ENCODE measurements around the gene FTO. TPM values are rescaled to one million over a fixed set of nuclear protein-coding genes. Genes with fewer than 3 reads are reported as not detected.

The FTO gene
- total and polyA plus RNA-seq, 2 of the 13 experiments (the other 11 are each of a cell fraction or from before 2014, with no cell fraction given), result 41.6 to 55.8 TPM

DNA sequence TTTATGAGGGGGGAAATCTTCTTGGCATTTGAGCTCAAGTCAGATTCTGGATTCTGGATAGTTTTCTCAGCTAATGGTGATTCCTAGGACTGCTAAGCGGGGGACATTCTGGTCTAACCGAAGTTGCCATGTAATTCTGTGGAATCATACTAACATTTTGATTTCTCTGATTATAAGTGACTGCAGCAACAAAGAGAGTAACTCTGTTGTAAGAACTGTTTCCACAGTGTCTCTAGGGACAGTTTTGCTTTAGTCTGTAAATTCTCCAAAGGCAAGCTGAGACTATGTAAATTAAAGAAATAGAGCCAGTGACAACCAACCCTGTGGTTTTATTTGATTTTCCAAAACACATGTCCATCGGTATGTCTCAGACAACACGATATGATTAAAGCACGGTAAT lies 296.4 kb downstream of the FTO start:
- WGBS (ENCODE audit: low lambda C conversion rate), result 98% methylated on average over 5 of the region's 5 CpGs
- POLR2A ChIA-PET, result no interaction called here
- H3K27me3 ChIP-seq (ENCODE audit: control insufficient read depth in 1 of 2, insufficient read depth in 2 of 2, low read length in 2 of 2), result no peaks in the 10 kb centered on the region
- CTCF ChIA-PET (ENCODE audit: low intra/inter-chr PET ratio, low total read pairs), result no interaction called here
- H3K27ac ChIP-seq (ENCODE audit: extremely low read length, insufficient read depth, low read length), result no peak overlapping the region
- no peak overlapping the region for H2AFZ ChIP-seq (ENCODE audit: low read length)
- no peak for FAIRE-seq
- no peak for ATAC-seq
- intact Hi-C loops (cut with micrococcal nuclease; ENCODE audit: unreplicated experiment), result no loop called here
- H3K9me3 ChIP-seq (ENCODE audit: low read length), result no peaks in the 10 kb centered on the region
- DNase-seq (ENCODE audit: low spot score), result no peak
- no TSS peak for BruUV-seq (replicated peaks)
- H3K79me2 ChIP-seq (ENCODE audit: insufficient read depth, low read length), result no peaks in the 10 kb centered on the region
- no peak overlapping the region for H3K9ac ChIP-seq (ENCODE audit: insufficient read depth, low read depth, low read length)
- no peaks in the 10 kb centered on the region for H4K20me1 ChIP-seq (ENCODE audit: insufficient read depth, low read length)
- no peaks in the 10 kb centered on the region for H3K36me3 ChIP-seq (replicated peaks in 1 of 2; ENCODE audit: control insufficient read depth in 1 of 2, insufficient read depth in 2 of 2, low read length in 2 of 2)
- no peak overlapping the region for H3K4me3 ChIP-seq (replicated peaks in 1 of 3; ENCODE audit: insufficient read depth in 1 of 3, low read depth in 2 of 3, low read length in 3 of 3)
- no peak overlapping the region for H3K4me2 ChIP-seq (ENCODE audit: low read depth, low read length)
- H3K4me1 ChIP-seq (ENCODE audit: insufficient read depth, low read length), result peaks cover 21% of the 10 kb centered on the region
- TF ChIP-seq, protein P1, sequence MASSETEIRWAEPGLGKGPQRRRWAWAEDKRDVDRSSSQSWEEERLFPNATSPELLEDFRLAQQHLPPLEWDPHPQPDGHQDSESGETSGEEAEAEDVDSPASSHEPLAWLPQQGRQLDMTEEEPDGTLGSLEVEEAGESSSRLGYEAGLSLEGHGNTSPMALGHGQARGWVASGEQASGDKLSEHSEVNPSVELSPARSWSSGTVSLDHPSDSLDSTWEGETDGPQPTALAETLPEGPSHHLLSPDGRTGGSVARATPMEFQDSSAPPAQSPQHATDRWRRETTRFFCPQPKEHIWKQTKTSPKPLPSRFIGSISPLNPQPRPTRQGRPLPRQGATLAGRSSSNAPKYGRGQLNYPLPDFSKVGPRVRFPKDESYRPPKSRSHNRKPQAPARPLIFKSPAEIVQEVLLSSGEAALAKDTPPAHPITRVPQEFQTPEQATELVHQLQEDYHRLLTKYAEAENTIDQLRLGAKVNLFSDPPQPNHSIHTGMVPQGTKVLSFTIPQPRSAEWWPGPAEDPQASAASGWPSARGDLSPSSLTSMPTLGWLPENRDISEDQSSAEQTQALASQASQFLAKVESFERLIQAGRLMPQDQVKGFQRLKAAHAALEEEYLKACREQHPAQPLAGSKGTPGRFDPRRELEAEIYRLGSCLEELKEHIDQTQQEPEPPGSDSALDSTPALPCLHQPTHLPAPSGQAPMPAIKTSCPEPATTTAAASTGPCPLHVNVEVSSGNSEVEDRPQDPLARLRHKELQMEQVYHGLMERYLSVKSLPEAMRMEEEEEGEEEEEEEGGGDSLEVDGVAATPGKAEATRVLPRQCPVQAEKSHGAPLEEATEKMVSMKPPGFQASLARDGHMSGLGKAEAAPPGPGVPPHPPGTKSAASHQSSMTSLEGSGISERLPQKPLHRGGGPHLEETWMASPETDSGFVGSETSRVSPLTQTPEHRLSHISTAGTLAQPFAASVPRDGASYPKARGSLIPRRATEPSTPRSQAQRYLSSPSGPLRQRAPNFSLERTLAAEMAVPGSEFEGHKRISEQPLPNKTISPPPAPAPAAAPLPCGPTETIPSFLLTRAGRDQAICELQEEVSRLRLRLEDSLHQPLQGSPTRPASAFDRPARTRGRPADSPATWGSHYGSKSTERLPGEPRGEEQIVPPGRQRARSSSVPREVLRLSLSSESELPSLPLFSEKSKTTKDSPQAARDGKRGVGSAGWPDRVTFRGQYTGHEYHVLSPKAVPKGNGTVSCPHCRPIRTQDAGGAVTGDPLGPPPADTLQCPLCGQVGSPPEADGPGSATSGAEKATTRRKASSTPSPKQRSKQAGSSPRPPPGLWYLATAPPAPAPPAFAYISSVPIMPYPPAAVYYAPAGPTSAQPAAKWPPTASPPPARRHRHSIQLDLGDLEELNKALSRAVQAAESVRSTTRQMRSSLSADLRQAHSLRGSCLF (CRISPR knock-in tag; IDR thresholded peaks at IDR 0.05; ENCODE audit: borderline replicate concordance), result no peak
- no peak for TF ChIP-seq ZEB1 (IDR thresholded peaks at IDR 0.05; ENCODE audit: insufficient replicate concordance, low read depth)
- TF ChIP-seq CHCHD3 (CRISPR knock-in tag; IDR thresholded peaks at IDR 0.05), result no peak
- no peak for TF ChIP-seq ZFYVE20 (CRISPR knock-in tag; IDR thresholded peaks at IDR 0.05; ENCODE audit: borderline replicate concordance, low read depth)
- no peak for TF ChIP-seq ZNF235 (CRISPR knock-in tag; IDR thresholded peaks at IDR 0.05; ENCODE audit: borderline replicate concordance)
- TF ChIP-seq, protein P2, sequence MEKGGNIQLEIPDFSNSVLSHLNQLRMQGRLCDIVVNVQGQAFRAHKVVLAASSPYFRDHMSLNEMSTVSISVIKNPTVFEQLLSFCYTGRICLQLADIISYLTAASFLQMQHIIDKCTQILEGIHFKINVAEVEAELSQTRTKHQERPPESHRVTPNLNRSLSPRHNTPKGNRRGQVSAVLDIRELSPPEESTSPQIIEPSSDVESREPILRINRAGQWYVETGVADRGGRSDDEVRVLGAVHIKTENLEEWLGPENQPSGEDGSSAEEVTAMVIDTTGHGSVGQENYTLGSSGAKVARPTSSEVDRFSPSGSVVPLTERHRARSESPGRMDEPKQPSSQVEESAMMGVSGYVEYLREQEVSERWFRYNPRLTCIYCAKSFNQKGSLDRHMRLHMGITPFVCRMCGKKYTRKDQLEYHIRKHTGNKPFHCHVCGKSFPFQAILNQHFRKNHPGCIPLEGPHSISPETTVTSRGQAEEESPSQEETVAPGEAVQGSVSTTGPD (CRISPR knock-in tag; IDR thresholded peaks at IDR 0.05), result no peak
- no peak for TF ChIP-seq NFKBIZ (CRISPR knock-in tag; IDR thresholded peaks at IDR 0.05)
- in situ Hi-C loops (cut with HindIII; ENCODE audit: extremely low pct_ligation_motif_present, low pct_unique_long_range_greater_than_20kb), result no loop called here
